ENCODE measurements around the gene ATF5. TPM values are rescaled to one million over a fixed set of nuclear protein-coding genes. Genes with fewer than 3 reads are reported as not detected.
A peak's percentile ranks its signal among the peaks of the same experiment; 100 is the strongest.

Gene ATF5
- total and polyA plus RNA-seq, 2 of the 13 experiments (the other 11 are each of a cell fraction or from before 2014, with no cell fraction given), result 5.2 to 10.3 TPM

GRCh38 chr19:49929611-49930482, 842 bp downstream of the ATF5 start (continued):
- no peak for TF ChIP-seq FOXK2 (IDR thresholded peaks at IDR 0.05)
- 0 out of 2 replicates have a peak, but pooled peaks have one; percentile 37 for TF ChIP-seq ZMYM3 (CRISPR knock-in tag; IDR thresholded peaks at IDR 0.05)
- no peak; the same call in 1 of the 2 replicates for TF ChIP-seq KLF12 (CRISPR knock-in tag; IDR thresholded peaks at IDR 0.05; ENCODE audit: borderline replicate concordance)
- TF ChIP-seq ZNF660 (CRISPR knock-in tag; IDR thresholded peaks at IDR 0.05; ENCODE audit: borderline replicate concordance, low read depth), result no peak
- TF ChIP-seq ZNF317 (CRISPR knock-in tag; IDR thresholded peaks at IDR 0.05), result 0 out of 2 replicates have a peak, but pooled peaks have one; percentile 70
- peak; percentile 87 for TF ChIP-seq NFKB2 (CRISPR knock-in tag; IDR thresholded peaks at IDR 0.05; ENCODE audit: borderline replicate concordance)
- TF ChIP-seq NFE2L2 (IDR thresholded peaks at IDR 0.05; ENCODE audit: low read length), result no peak
- peak; percentile 22; the same call in 1 of the 2 replicates for TF ChIP-seq MED13 (CRISPR knock-in tag; IDR thresholded peaks at IDR 0.05)
- TF ChIP-seq, protein P1, sequence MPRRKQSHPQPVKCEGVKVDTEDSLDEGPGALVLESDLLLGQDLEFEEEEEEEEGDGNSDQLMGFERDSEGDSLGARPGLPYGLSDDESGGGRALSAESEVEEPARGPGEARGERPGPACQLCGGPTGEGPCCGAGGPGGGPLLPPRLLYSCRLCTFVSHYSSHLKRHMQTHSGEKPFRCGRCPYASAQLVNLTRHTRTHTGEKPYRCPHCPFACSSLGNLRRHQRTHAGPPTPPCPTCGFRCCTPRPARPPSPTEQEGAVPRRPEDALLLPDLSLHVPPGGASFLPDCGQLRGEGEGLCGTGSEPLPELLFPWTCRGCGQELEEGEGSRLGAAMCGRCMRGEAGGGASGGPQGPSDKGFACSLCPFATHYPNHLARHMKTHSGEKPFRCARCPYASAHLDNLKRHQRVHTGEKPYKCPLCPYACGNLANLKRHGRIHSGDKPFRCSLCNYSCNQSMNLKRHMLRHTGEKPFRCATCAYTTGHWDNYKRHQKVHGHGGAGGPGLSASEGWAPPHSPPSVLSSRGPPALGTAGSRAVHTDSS (CRISPR knock-in tag; conservative IDR thresholded peaks at IDR 0.05), result no peak
- no peak for TF ChIP-seq ZFP36L2 (CRISPR knock-in tag; IDR thresholded peaks at IDR 0.05)
- no peak for TF ChIP-seq NFE2L1 (CRISPR knock-in tag; IDR thresholded peaks at IDR 0.05; ENCODE audit: borderline replicate concordance)
- peak; percentile 84 for TF ChIP-seq KDM2A (CRISPR knock-in tag; IDR thresholded peaks at IDR 0.05; ENCODE audit: borderline replicate concordance, low read depth)
- TF ChIP-seq ETV6 (CRISPR knock-in tag; conservative IDR thresholded peaks at IDR 0.05), result no peak
- no peak for TF ChIP-seq ZNF383 (CRISPR knock-in tag; IDR thresholded peaks at IDR 0.05; ENCODE audit: borderline replicate concordance)
- TF ChIP-seq DR1 (CRISPR knock-in tag; IDR thresholded peaks at IDR 0.05), result peak; percentile 91
- 0 out of 2 replicates have a peak, but pooled peaks have one; percentile 5 for TF ChIP-seq ZNF205 (CRISPR knock-in tag; IDR thresholded peaks at IDR 0.05)
- no peak; the same call in 1 of the 2 replicates for TF ChIP-seq ZFP1 (CRISPR knock-in tag; IDR thresholded peaks at IDR 0.05)
- TF ChIP-seq ZNF879 (CRISPR knock-in tag; IDR thresholded peaks at IDR 0.05), result no peak; the same call in 1 of the 2 replicates
- TF ChIP-seq STAG1 (CRISPR knock-in tag; IDR thresholded peaks at IDR 0.05), result peak; percentile 7; the same call in 1 of the 2 replicates
- TF ChIP-seq DNMT3B (CRISPR knock-in tag; conservative IDR thresholded peaks at IDR 0.05), result peak; percentile 78; the same call in 1 of the 2 replicates
- no peak; the same call in 1 of the 2 replicates for TF ChIP-seq ZNF263 (CRISPR knock-in tag; IDR thresholded peaks at IDR 0.05)
